WTC11 (cell line): ENCODE data around the gene DNAAF3.

Source experiments
- ATF2 ChIP-seq: sonication (generic); formaldehyde crosslinking; IDR thresholded peaks from 2 replicates; pipeline ENCODE4 v1.8.1; 2022; ENCODE audit warnings: low read depth, missing genetic modification reagents, borderline replicate concordance
- ESRRA ChIP-seq: sonication (generic); formaldehyde crosslinking; IDR thresholded peaks from 2 replicates; pipeline ENCODE4 v1.8.1; 2022; ENCODE audit warnings: mild to moderate bottlenecking, missing genetic modification reagents, borderline replicate concordance
- FOXK1 ChIP-seq: sonication (generic); formaldehyde crosslinking; IDR thresholded peaks from 2 replicates; pipeline ENCODE4 v1.8.0; 2022; ENCODE audit warnings: mild to moderate bottlenecking, moderate library complexity, missing genetic modification reagents
- FOXP1 ChIP-seq: sonication (generic); formaldehyde crosslinking; IDR thresholded peaks from 2 replicates; pipeline ENCODE4 v1.8.0; 2022; ENCODE audit warnings: missing genetic modification reagents, mild to moderate bottlenecking, moderate library complexity, borderline replicate concordance
- MYBL2 ChIP-seq: sonication (generic); formaldehyde crosslinking; IDR thresholded peaks from 2 replicates; pipeline ENCODE4 v1.8.1; 2023; ENCODE audit warnings: mild to moderate bottlenecking, moderate library complexity, missing genetic modification reagents
- ZBTB43 ChIP-seq: sonication (generic); formaldehyde crosslinking; IDR thresholded peaks from 2 replicates; pipeline ENCODE4 v1.8.1; 2023; ENCODE audit warnings: mild to moderate bottlenecking, missing genetic modification reagents
- ZNF219 ChIP-seq: sonication (generic); formaldehyde crosslinking; IDR thresholded peaks from 2 replicates; pipeline ENCODE4 v1.8.0; 2023; ENCODE audit warnings: missing genetic modification reagents, mild to moderate bottlenecking, borderline replicate concordance
- TF ChIP-seq, protein P1 (sequence below): sonication (generic); formaldehyde crosslinking; IDR thresholded peaks from 2 replicates; pipeline ENCODE4 v1.8.0; 2022; ENCODE audit warnings: mild to moderate bottlenecking, missing genetic modification reagents
- TF ChIP-seq, protein P2 (sequence below): fragments of 200-600 bp; IDR thresholded peaks from 2 replicates; pipeline ENCODE4 v1.8.0; 2022; ENCODE audit warnings: antibody characterized with exemption
- TF ChIP-seq, protein P3 (sequence below): sonication (generic); formaldehyde crosslinking; IDR thresholded peaks from 2 replicates; pipeline ENCODE4 v1.8.1; 2022; ENCODE audit warnings: missing genetic modification reagents, borderline replicate concordance

GRCh38 chr19:55189403-55189835 is 23.0 kb upstream of the DNAAF3 start:
- TF ChIP-seq, protein P1, sequence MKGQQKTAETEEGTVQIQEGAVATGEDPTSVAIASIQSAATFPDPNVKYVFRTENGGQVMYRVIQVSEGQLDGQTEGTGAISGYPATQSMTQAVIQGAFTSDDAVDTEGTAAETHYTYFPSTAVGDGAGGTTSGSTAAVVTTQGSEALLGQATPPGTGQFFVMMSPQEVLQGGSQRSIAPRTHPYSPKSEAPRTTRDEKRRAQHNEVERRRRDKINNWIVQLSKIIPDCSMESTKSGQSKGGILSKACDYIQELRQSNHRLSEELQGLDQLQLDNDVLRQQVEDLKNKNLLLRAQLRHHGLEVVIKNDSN: no peak
- TF ChIP-seq ZNF219 (CRISPR knock-in tag) (no peak), MYBL2 (CRISPR knock-in tag) (no peak), FOXK1 (CRISPR knock-in tag) (no peak), FOXP1 (CRISPR knock-in tag) (no peak), ESRRA (CRISPR knock-in tag) (no peak), ZBTB43 (CRISPR knock-in tag) (no peak), ATF2 (CRISPR knock-in tag) (no peak)
- TF ChIP-seq, protein P2, sequence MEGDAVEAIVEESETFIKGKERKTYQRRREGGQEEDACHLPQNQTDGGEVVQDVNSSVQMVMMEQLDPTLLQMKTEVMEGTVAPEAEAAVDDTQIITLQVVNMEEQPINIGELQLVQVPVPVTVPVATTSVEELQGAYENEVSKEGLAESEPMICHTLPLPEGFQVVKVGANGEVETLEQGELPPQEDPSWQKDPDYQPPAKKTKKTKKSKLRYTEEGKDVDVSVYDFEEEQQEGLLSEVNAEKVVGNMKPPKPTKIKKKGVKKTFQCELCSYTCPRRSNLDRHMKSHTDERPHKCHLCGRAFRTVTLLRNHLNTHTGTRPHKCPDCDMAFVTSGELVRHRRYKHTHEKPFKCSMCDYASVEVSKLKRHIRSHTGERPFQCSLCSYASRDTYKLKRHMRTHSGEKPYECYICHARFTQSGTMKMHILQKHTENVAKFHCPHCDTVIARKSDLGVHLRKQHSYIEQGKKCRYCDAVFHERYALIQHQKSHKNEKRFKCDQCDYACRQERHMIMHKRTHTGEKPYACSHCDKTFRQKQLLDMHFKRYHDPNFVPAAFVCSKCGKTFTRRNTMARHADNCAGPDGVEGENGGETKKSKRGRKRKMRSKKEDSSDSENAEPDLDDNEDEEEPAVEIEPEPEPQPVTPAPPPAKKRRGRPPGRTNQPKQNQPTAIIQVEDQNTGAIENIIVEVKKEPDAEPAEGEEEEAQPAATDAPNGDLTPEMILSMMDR: no peak
- TF ChIP-seq, protein P3, sequence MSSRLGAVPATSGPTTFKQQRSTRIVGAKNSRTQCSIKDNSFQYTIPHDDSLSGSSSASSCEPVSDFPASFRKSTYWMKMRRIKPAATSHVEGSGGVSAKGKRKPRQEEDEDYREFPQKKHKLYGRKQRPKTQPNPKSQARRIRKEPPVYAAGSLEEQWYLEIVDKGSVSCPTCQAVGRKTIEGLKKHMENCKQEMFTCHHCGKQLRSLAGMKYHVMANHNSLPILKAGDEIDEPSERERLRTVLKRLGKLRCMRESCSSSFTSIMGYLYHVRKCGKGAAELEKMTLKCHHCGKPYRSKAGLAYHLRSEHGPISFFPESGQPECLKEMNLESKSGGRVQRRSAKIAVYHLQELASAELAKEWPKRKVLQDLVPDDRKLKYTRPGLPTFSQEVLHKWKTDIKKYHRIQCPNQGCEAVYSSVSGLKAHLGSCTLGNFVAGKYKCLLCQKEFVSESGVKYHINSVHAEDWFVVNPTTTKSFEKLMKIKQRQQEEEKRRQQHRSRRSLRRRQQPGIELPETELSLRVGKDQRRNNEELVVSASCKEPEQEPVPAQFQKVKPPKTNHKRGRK (CRISPR knock-in tag): no peak
